Ovary (tissue), 3 donors: ENCODE results near the gene TMEM184A.

Experiments used
- CTCF ChIP-seq, 3 donors: fragments of 450-650 bp in 2 of 3; fragments of 200-600 bp in 1 of 3; IDR thresholded peaks; one replicate each; pipeline versions ENCODE4 v1.5.1 to v1.8.0; 2016 to 2022; ENCODE audit warnings: antibody characterized with exemption in 3 of 3, mild to moderate bottlenecking in 1 of 3
- EP300 ChIP-seq: sonication (generic); formaldehyde crosslinking; IDR thresholded peaks from one replicate; pipeline ENCODE4 v1.6.1; 2017; ENCODE audit warnings: antibody characterized with exemption
- POLR2A ChIP-seq: fragments of 450-650 bp; IDR thresholded peaks from one replicate; pipeline ENCODE4 v1.6.1; 2017; ENCODE audit warnings: antibody characterized with exemption, mild to moderate bottlenecking, moderate library complexity
- donor health status: DM: no; HTN: no; CAD: no.

GRCh38 chr7:1604383-1604782 lies 48.4 kb upstream of the TMEM184A start:
- TF ChIP-seq CTCF (IDR thresholded peaks at IDR 0.05) (no peak), EP300 (no peak), POLR2A (no peak)
